ENCODE measurements around the gene COQ10A. TPM values are rescaled to one million over a fixed set of nuclear protein-coding genes. Genes with fewer than 3 reads are reported as not detected.
A peak's percentile ranks its signal among the peaks of the same experiment; 100 is the strongest.
"Not testable (repeated sequence)": the region's sequence is repeated elsewhere in the genome, so short reads cannot be mapped to it uniquely, and the experiment has no call there.

The COQ10A gene
- total and polyA plus RNA-seq, 11 donors, result 45.7 to 250 (median 129) TPM

GRCh38 chr12:56261503-56262232, 5.1 kb upstream of the COQ10A start:
- intact Hi-C loops (cut with DNase I), result no loop called here
- no peaks in the 10 kb centered on the region for H3K27me3 ChIP-seq
- WGBS, 4 donors, result 81 to 89% (median 83%) methylated on average over 5 of the region's 5 CpGs
- no peak overlapping the region for H3K27ac ChIP-seq
- H3K4me1 ChIP-seq, result peaks cover 6 to 31% (median 23%) of the 10 kb centered on the region in 12 donors
- DNase-seq (no peak), ATAC-seq (no peak)
- no peak for TF ChIP-seq CTCF (IDR thresholded peaks at IDR 0.05)
- no peak for TF ChIP-seq POLR2A (IDR thresholded peaks at IDR 0.05)
- H3K9me3 ChIP-seq, result no peaks in the 10 kb centered on the region
- H3K36me3 ChIP-seq, result peaks cover 0 to 4% (median 0%) of the 10 kb centered on the region in 9 donors
- H3K4me3 ChIP-seq, result no peak overlapping the region

- DNase-seq; H3K27me3 ChIP-seq; H3K27ac ChIP-seq; ATAC-seq; H3K36me3 ChIP-seq; H3K4me3 ChIP-seq; H3K9me3 ChIP-seq; intact Hi-C loops (cut with DNase I): not testable (repeated sequence)
- WGBS, 4 donors, result 90 to 95% (median 91%) methylated on average over 7 of the region's 7 CpGs
- peaks cover 0 to 28% (median 16%) of the 10 kb centered on the region in 12 donors for H3K4me1 ChIP-seq
Observed at GRCh38 chr12:56262955-56263354, 3.8 kb upstream of the COQ10A start.

- peak overlapping the region; percentile 90 to 99 (median 96) for H3K27ac ChIP-seq
- not testable (repeated sequence) for H3K9me3 ChIP-seq, H3K27me3 ChIP-seq, ATAC-seq, DNase-seq
- WGBS, 4 donors, result 56 to 59% (median 57%) methylated on average over 16 of the region's 16 CpGs
- H3K36me3 ChIP-seq, result peaks cover 0 to 27% (median 22%) of the 10 kb centered on the region in 9 donors
- H3K4me3 ChIP-seq, result peak overlapping the region; percentile 56 to 91 (median 70)
- intact Hi-C loops (cut with DNase I), result loop anchor here in 2 of 10 donors (2.0 kb wide), 1 partner anchor 35 kb away; the partner anchor contains the start of gene CS (in 2 of the 2)
- peaks cover 0 to 47% (median 14%) of the 10 kb centered on the region in 12 donors for H3K4me1 ChIP-seq
Observed at GRCh38 chr12:56266068-56266692, 562 bp upstream of the COQ10A start.

- Histone ChIP-seq H3K9me3 (no peaks in the 10 kb centered on the region), H3K36me3 (peaks cover 0 to 40% (median 33%) of the 10 kb centered on the region in 9 donors), H3K4me1 (peaks cover 0 to 55% (median 16%) of the 10 kb centered on the region in 12 donors), H3K27me3 (no peaks in the 10 kb centered on the region), H3K27ac (peak overlapping the region; percentile 90 to 99 (median 96)), H3K4me3 (peak overlapping the region; percentile 56 to 91 (median 70))
- peak in 3 of 4 donors; percentile 42 to 55 (median 45) for ATAC-seq
- intact Hi-C loops (cut with DNase I), result loop anchor here in 2 of 10 donors (2.0 kb wide), 1 partner anchor 33 kb away; the partner anchor contains the start of gene CS (in 2 of the 2)
- WGBS, 4 donors, result 16 to 18% (median 16%) methylated on average over 21 of the region's 21 CpGs
- peak in 4 of 5 donors; percentile 54 to 72 (median 57) for DNase-seq
- no peak for TF ChIP-seq POLR2A (IDR thresholded peaks at IDR 0.05)
Observed at GRCh38 chr12:56267443-56268071, 815 bp downstream of the COQ10A start.

GRCh38 chr12:56271031-56271430, 4.3 kb downstream of the COQ10A start:
- Histone ChIP-seq H3K36me3 (peaks cover 7 to 75% (median 68%) of the 10 kb centered on the region in 9 donors), H3K4me3 (no peak overlapping the region), H3K27me3 (no peaks in the 10 kb centered on the region), H3K27ac (peak overlapping the region; percentile 66 to 99 (median 82)), H3K9me3 (no peaks in the 10 kb centered on the region), H3K4me1 (peaks cover 0 to 50% (median 15%) of the 10 kb centered on the region in 12 donors)
- TF ChIP-seq CTCF (IDR thresholded peaks at IDR 0.05), result peak in 7 of 12 donors; percentile 11 to 50 (median 38)
- peak in 1 of 2 donors; percentile 39 for TF ChIP-seq POLR2A (IDR thresholded peaks at IDR 0.05)
- intact Hi-C loops (cut with DNase I), result no loop called here
- WGBS, 4 donors, result 0 to 17% (median 14%) methylated on average over 1 of the region's 1 CpG
- ATAC-seq, result peak; percentile 61 to 81 (median 70)
- peak in 2 of 5 donors; percentile 18 to 29 for DNase-seq

- DNase-seq; H3K9me3 ChIP-seq; H3K4me3 ChIP-seq; H3K27me3 ChIP-seq; intact Hi-C loops (cut with DNase I): not testable (repeated sequence)
- H3K27ac ChIP-seq, result peak overlapping the region in 9 of 12 donors; percentile 24 to 99 (median 79)
- H3K36me3 ChIP-seq, result peaks cover 7 to 89% (median 82%) of the 10 kb centered on the region in 9 donors
- peaks cover 0 to 41% (median 11%) of the 10 kb centered on the region in 12 donors for H3K4me1 ChIP-seq
- ATAC-seq, result peak in 1 of 4 donors; percentile 5
- 46 to 64% (median 52%) methylated on average over 2 of the region's 2 CpGs for WGBS, 4 donors
Observed at GRCh38 chr12:56272468-56272867, 5.7 kb downstream of the COQ10A start.

Measured in heart left ventricle (tissue), 16 donors.